K562 (cell line): ENCODE results near the gene SEC14L3. TPM values are rescaled to one million over a fixed set of nuclear protein-coding genes. Genes with fewer than 3 reads are reported as not detected.
A peak's percentile ranks its signal among the peaks of the same experiment; 100 is the strongest.

ENCODE experiments used
- CC2D1A ChIP-seq: fragments of 450-650 bp; IDR thresholded peaks from 2 replicates; pipeline ENCODE4 v1.6.1; 2017; ENCODE audit warnings: mild to moderate bottlenecking
- CHD7 ChIP-seq: fragments of 200-600 bp; sonication (generic); IDR thresholded peaks from one replicate; pipeline ENCODE4 v1.6.1; 2012; ENCODE audit warnings: mild to moderate bottlenecking, low read depth, low read length, inconsistent platforms
- TAL1 ChIP-seq: fragments of 450-650 bp; IDR thresholded peaks from 2 replicates; pipeline ENCODE4 v1.6.1; 2016; ENCODE audit warnings: mild to moderate bottlenecking
- polyA plus RNA-seq, 8 experiments: library from polyadenylated mRNA; depleted of rRNA in 4 of 8; stranded (reverse) in 5 of 8; unstranded in 3 of 8; fragments of >200 nt; fragmentation: Nextera tagmentation in 2 of 8; fragmentation: Illumina TruSeq in 1 of 8; extraction: Ambion mirVana in 2 of 8; extraction: Trizol in 1 of 8; gene quantifications; 2 replicates each; pipeline versions ENCODE4 v1.2.1 to v1.2.3, GENCODE V29; 2011 to 2014; ENCODE audit warnings: inconsistent platforms in 1 of 8, missing spikeins in 1 of 8
- total RNA-seq, 7 experiments: library from RNA; depleted of rRNA in 6 of 7; stranded (reverse); fragments of >200 nt in 6 of 7; fragmentation: Illumina TruSeq in 2 of 7; extraction: Trizol in 2 of 7; gene quantifications; 2 replicates each; pipeline versions ENCODE4 v1.2.1 to v1.2.3, GENCODE V29; 2011 to 2021; ENCODE audit warnings: low replicate concordance in 1 of 7
- TF ChIP-seq, protein P1 (sequence below): IDR thresholded peaks from 2 replicates; pipeline ENCODE4 v1.6.1; 2011; ENCODE audit warnings: borderline replicate concordance, low read depth, mild to moderate bottlenecking, moderate library complexity, low read length; ENCODE audit not compliant: insufficient read depth, poor library complexity, severe bottlenecking
- TF ChIP-seq, protein P2 (sequence below): fragments of 450-650 bp; formaldehyde crosslinking; IDR thresholded peaks from 2 replicates; pipeline ENCODE4 v1.4.0; 2022; ENCODE audit warnings: missing genetic modification characterization

Gene SEC14L3
- total and polyA plus RNA-seq, 9 of the 15 experiments (the other 6 are each of a cell fraction or from before 2014, with no cell fraction given): not detected

GRCh38 chr22:30511911-30512310 is 40.1 kb upstream of the SEC14L3 start (continued):
- TF ChIP-seq, protein P1, sequence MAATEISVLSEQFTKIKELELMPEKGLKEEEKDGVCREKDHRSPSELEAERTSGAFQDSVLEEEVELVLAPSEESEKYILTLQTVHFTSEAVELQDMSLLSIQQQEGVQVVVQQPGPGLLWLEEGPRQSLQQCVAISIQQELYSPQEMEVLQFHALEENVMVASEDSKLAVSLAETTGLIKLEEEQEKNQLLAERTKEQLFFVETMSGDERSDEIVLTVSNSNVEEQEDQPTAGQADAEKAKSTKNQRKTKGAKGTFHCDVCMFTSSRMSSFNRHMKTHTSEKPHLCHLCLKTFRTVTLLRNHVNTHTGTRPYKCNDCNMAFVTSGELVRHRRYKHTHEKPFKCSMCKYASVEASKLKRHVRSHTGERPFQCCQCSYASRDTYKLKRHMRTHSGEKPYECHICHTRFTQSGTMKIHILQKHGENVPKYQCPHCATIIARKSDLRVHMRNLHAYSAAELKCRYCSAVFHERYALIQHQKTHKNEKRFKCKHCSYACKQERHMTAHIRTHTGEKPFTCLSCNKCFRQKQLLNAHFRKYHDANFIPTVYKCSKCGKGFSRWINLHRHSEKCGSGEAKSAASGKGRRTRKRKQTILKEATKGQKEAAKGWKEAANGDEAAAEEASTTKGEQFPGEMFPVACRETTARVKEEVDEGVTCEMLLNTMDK: no peak
- no peak for TF ChIP-seq TAL1
- TF ChIP-seq, protein P2, sequence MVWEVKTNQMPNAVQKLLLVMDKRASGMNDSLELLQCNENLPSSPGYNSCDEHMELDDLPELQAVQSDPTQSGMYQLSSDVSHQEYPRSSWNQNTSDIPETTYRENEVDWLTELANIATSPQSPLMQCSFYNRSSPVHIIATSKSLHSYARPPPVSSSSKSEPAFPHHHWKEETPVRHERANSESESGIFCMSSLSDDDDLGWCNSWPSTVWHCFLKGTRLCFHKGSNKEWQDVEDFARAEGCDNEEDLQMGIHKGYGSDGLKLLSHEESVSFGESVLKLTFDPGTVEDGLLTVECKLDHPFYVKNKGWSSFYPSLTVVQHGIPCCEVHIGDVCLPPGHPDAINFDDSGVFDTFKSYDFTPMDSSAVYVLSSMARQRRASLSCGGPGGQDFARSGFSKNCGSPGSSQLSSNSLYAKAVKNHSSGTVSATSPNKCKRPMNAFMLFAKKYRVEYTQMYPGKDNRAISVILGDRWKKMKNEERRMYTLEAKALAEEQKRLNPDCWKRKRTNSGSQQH (CRISPR knock-in tag): no peak
- TF ChIP-seq CHD7: no peak
- TF ChIP-seq CC2D1A: peak; percentile 23; the same call in 1 of the 2 replicates
